HepG2 (cell line): Measurements from ENCODE around the gene PIMREG. TPM values are rescaled to one million over a fixed set of nuclear protein-coding genes. Genes with fewer than 3 reads are reported as not detected.

ENCODE experiments used
- ATAC-seq: fragments of 200-7000 bp; cut with Tn5 transposase; 3 replicates; pipeline ENCODE4 v1.9.1; 2020; ENCODE audit warnings: mild to moderate bottlenecking, moderate library complexity
- BruUV-seq: library from RNA; stranded (reverse); fragments of 400-500 nt; replicated peaks from 2 replicates; lab custom pipeline; 2021; lab: Mats Ljungman, UMichigan
- CTCF ChIA-PET: fragments of 300-600 bp; formaldehyde crosslinking; extraction: SDS; loops from one replicate; lab custom pipeline; 2021; ENCODE audit warnings: low total read pairs, inconsistent platforms, low intra/inter-chr PET ratio; lab: Yijun Ruan, JAX
- POLR2A ChIA-PET: fragments of 350-600 bp; sonication (Branson Sonifier 250); formaldehyde crosslinking; loops from one replicate; lab custom pipeline; 2020; ENCODE audit warnings: antibody characterized with exemption, inconsistent platforms; lab: Yijun Ruan, JAX
- DNase-seq: peaks from one replicate; pipeline ENCODE4 v3.0.0-alpha.2; 2015; ENCODE audit warnings: low spot score
- FAIRE-seq: peaks from 3 replicates; lab custom pipeline; 2011; peaks lifted over from hg19 to GRCh38; lab: Jason Lieb, UNC
- H2AFZ ChIP-seq: one replicate; pipeline ENCODE4 v1.6.1; 2011; ENCODE audit warnings: low read length, inconsistent platforms
- H3K27ac ChIP-seq: fragments of 300-600 bp; 3 replicates; pipeline ENCODE4 v1.8.0; 2011; ENCODE audit warnings: mixed run types, mild to moderate bottlenecking, mixed read lengths, low read length, inconsistent platforms; ENCODE audit not compliant: insufficient read depth; ENCODE audit errors: extremely low read length
- H3K27me3 ChIP-seq, 2 experiments: fragments of 200-600 bp in 1 of 2; 2 replicates in 1 of 2; 3 replicates in 1 of 2; pipeline versions ENCODE4 v1.6.0 to v1.8.0; 2011; ENCODE audit warnings: low read length in 2 of 2, mild to moderate bottlenecking in 2 of 2, moderate library complexity in 2 of 2, inconsistent platforms in 1 of 2; ENCODE audit not compliant: insufficient read depth in 2 of 2, control insufficient read depth in 1 of 2
- H3K36me3 ChIP-seq, 2 experiments: fragments of 200-600 bp in 1 of 2; replicated peaks in 1 of 2; 2 replicates in 1 of 2; 3 replicates in 1 of 2; pipeline versions ENCODE4 v1.5.1 to v1.8.0; 2011; ENCODE audit warnings: low read length in 2 of 2, inconsistent platforms in 1 of 2; ENCODE audit not compliant: insufficient read depth in 2 of 2, control insufficient read depth in 1 of 2
- H3K4me1 ChIP-seq: 2 replicates; pipeline ENCODE4 v1.5.1; 2012; ENCODE audit warnings: low read length, inconsistent platforms; ENCODE audit not compliant: insufficient read depth
- H3K4me2 ChIP-seq: 2 replicates; pipeline ENCODE4 v1.6.0; 2011; ENCODE audit warnings: low read depth, low read length, inconsistent platforms
- H3K4me3 ChIP-seq, 3 experiments: fragments of 200-600 bp in 1 of 3; sonication (generic), shearing (Covaris generic) in 1 of 3; replicated peaks in 1 of 3; 2 replicates each; pipeline ENCODE4 v1.5.1; 2011 to 2016; ENCODE audit warnings: low read length in 3 of 3, inconsistent platforms in 2 of 3, low read depth in 2 of 3, mild to moderate bottlenecking in 2 of 3, control low read depth in 1 of 3, mixed read lengths in 1 of 3; ENCODE audit not compliant: insufficient read depth in 1 of 3
- H3K79me2 ChIP-seq: one replicate; pipeline ENCODE4 v1.6.1; 2011; ENCODE audit warnings: low read length, inconsistent platforms; ENCODE audit not compliant: insufficient read depth
- H3K9ac ChIP-seq: 2 replicates; pipeline ENCODE4 v1.6.0; 2011; ENCODE audit warnings: mild to moderate bottlenecking, low read depth, low read length, inconsistent platforms; ENCODE audit not compliant: insufficient read depth
- H3K9me3 ChIP-seq: 2 replicates; pipeline ENCODE4 v1.5.1; 2012; ENCODE audit warnings: mild to moderate bottlenecking, low read length
- H4K20me1 ChIP-seq: 2 replicates; pipeline ENCODE4 v1.6.0; 2011; ENCODE audit warnings: inconsistent platforms, mild to moderate bottlenecking, low read length, moderate library complexity; ENCODE audit not compliant: insufficient read depth
- GABPA ChIP-seq, 2 experiments: IDR thresholded peaks; 2 replicates each; pipeline ENCODE4 v1.6.1; 2011 to 2016; ENCODE audit warnings: low read depth in 2 of 2, low read length in 1 of 2, missing biosample characterization in 1 of 2, missing genetic modification characterization in 1 of 2
- RBAK ChIP-seq: sonication (generic); formaldehyde crosslinking; IDR thresholded peaks from 2 replicates; pipeline ENCODE4 v1.5.1; 2020; ENCODE audit warnings: mild to moderate bottlenecking, missing genetic modification reagents
- WGBS: methylation state at CpG from one replicate; pipeline ENCODE4 v1.1.6; 2017; ENCODE audit warnings: low lambda C conversion rate; 5-methylcytosine and 5-hydroxymethylcytosine counted together
- in situ Hi-C: cut with HindIII; loops from 2 replicates; pipeline ENCODE4 v1.10.0; 2017; ENCODE audit warnings: low pct_unique_long_range_greater_than_20kb; ENCODE audit not compliant: extremely low pct_ligation_motif_present
- intact Hi-C: fragments of 100-400 bp; cut with micrococcal nuclease; formaldehyde crosslinking; loops from one replicate; pipeline ENCODE4 v1.10.0; 2022; ENCODE audit not compliant: unreplicated experiment
- polyA plus RNA-seq, 8 experiments: library from polyadenylated mRNA; depleted of rRNA in 3 of 8; stranded (reverse) in 7 of 8; unstranded in 1 of 8; fragments of >200 nt; fragmentation: Illumina TruSeq in 4 of 8; extraction: Trizol in 4 of 8; gene quantifications; 2 replicates each; pipeline versions ENCODE4 v1.2.1 to v1.2.3, GENCODE V29; 2011 to 2016; ENCODE audit warnings: low read depth in 4 of 8, missing spikeins in 1 of 8, mixed read lengths in 1 of 8; ENCODE audit not compliant: insufficient read depth in 1 of 8
- total RNA-seq, 5 experiments: library from RNA; depleted of rRNA; stranded (reverse); fragments of >200 nt; fragmentation: Illumina TruSeq; extraction: Trizol; gene quantifications; 2 replicates each; pipeline ENCODE4 v1.2.3, GENCODE V29; 2016; ENCODE audit warnings: low read depth in 1 of 5
- TF ChIP-seq, protein P1 (sequence below): sonication (generic); formaldehyde crosslinking; IDR thresholded peaks from 2 replicates; pipeline ENCODE4 v1.5.1; 2020; ENCODE audit warnings: mild to moderate bottlenecking, missing genetic modification reagents, moderate library complexity

Gene PIMREG
- total and polyA plus RNA-seq, 2 of the 13 experiments (the other 11 are each of a cell fraction or from before 2014, with no cell fraction given), result 15.6 to 30.3 TPM

GRCh38 chr17:6426356-6427101, 17.7 kb upstream of the PIMREG start:
- intact Hi-C loops, result no loop called here
- POLR2A ChIA-PET, result no interaction called here
- Histone ChIP-seq H3K4me3 (no peak overlapping the region), H3K9me3 (peaks cover 12% of the 10 kb centered on the region), H2AFZ (no peak overlapping the region), H3K27ac (no peak overlapping the region), H3K36me3 (no peaks in the 10 kb centered on the region), H3K27me3 (peaks cover 0 to 12% of the 10 kb centered on the region in 2 experiments; a peak in 2 of 5 replicates), H4K20me1 (no peaks in the 10 kb centered on the region), H3K4me2 (no peak overlapping the region), H3K79me2 (no peaks in the 10 kb centered on the region), H3K9ac (no peak overlapping the region), H3K4me1 (no peaks in the 10 kb centered on the region)
- ATAC-seq, result no peak
- in situ Hi-C loops, result no loop called here
- no TSS peak for BruUV-seq
- no peak for DNase-seq
- WGBS, result 48% methylated on average over 19 of the region's 25 CpGs
- FAIRE-seq, result no peak
- TF ChIP-seq RBAK (CRISPR knock-in tag) (no peak), GABPA (IDR thresholded peaks at IDR 0.05; ENCODE audit: low read depth, low read length) (no peak), GABPA (CRISPR knock-in tag; IDR thresholded peaks at IDR 0.05; ENCODE audit: low read depth) (no peak)
- TF ChIP-seq, protein P1, sequence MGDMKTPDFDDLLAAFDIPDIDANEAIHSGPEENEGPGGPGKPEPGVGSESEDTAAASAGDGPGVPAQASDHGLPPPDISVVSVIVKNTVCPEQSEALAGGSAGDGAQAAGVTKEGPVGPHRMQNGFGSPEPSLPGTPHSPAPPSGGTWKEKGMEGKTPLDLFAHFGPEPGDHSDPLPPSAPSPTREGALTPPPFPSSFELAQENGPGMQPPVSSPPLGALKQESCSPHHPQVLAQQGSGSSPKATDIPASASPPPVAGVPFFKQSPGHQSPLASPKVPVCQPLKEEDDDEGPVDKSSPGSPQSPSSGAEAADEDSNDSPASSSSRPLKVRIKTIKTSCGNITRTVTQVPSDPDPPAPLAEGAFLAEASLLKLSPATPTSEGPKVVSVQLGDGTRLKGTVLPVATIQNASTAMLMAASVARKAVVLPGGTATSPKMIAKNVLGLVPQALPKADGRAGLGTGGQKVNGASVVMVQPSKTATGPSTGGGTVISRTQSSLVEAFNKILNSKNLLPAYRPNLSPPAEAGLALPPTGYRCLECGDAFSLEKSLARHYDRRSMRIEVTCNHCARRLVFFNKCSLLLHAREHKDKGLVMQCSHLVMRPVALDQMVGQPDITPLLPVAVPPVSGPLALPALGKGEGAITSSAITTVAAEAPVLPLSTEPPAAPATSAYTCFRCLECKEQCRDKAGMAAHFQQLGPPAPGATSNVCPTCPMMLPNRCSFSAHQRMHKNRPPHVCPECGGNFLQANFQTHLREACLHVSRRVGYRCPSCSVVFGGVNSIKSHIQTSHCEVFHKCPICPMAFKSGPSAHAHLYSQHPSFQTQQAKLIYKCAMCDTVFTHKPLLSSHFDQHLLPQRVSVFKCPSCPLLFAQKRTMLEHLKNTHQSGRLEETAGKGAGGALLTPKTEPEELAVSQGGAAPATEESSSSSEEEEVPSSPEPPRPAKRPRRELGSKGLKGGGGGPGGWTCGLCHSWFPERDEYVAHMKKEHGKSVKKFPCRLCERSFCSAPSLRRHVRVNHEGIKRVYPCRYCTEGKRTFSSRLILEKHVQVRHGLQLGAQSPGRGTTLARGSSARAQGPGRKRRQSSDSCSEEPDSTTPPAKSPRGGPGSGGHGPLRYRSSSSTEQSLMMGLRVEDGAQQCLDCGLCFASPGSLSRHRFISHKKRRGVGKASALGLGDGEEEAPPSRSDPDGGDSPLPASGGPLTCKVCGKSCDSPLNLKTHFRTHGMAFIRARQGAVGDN (CRISPR knock-in tag), result no peak
- CTCF ChIA-PET, result no interaction called here
